Omental fat pad (tissue), 4 donors: ENCODE data around the gene CXADR. TPM values are rescaled to one million over a fixed set of nuclear protein-coding genes. Genes with fewer than 3 reads are reported as not detected.

ENCODE experiments used
- ATAC-seq: fragments of 150-250 bp; one replicate; pipeline ENCODE4 v1.9.1; 2016; ENCODE audit warnings: mild to moderate bottlenecking, moderate library complexity; ENCODE audit not compliant: low FRiP score
- DNase-seq: peaks from one replicate; pipeline ENCODE4 v3.0.0-alpha.2; 2019; ENCODE audit warnings: low spot score
- CTCF ChIP-seq, 3 donors: fragments of 450-650 bp; IDR thresholded peaks; one replicate each; pipeline ENCODE4 v1.5.1; 2016 to 2017; ENCODE audit warnings: antibody characterized with exemption in 3 of 3, mild to moderate bottlenecking in 3 of 3, moderate library complexity in 2 of 3
- total RNA-seq, 4 donors: library from RNA; depleted of rRNA; stranded (reverse); fragments of >200 nt; gene quantifications; one replicate each; pipeline ENCODE4 v1.1.0, GENCODE V29; 2016

The CXADR gene
- total RNA-seq, 4 donors from 2014 or later, result 0.63 to 61.8 (median 19.5) TPM

DNA sequence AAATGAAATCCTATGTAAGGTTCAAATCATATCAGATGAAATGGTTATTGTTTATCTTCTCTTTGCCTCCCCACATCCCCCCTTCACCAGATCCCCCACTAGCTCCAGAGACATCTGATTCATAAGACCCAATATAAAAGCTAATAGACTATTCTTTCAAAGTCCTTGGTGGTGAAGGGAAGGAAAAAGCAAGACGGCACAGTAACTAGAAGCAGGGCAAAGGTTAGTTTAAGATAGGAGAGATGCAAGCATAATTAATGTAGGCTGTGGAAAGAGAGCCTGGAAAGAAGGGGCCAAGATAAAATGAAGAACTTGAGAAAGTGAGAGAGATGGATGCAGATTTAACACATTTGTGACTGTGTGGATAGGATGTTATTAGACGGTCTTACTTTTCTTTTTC, 66.0 kb downstream of the CXADR start:
- ATAC-seq, result no peak
- DNase-seq, result no peak
- TF ChIP-seq CTCF (IDR thresholded peaks at IDR 0.05), result no peak

GRCh38 chr21:17580319-17580718, 67.5 kb downstream of the CXADR start:
- TF ChIP-seq CTCF (IDR thresholded peaks at IDR 0.05), result no peak
- ATAC-seq (no peak), DNase-seq (no peak)

DNA sequence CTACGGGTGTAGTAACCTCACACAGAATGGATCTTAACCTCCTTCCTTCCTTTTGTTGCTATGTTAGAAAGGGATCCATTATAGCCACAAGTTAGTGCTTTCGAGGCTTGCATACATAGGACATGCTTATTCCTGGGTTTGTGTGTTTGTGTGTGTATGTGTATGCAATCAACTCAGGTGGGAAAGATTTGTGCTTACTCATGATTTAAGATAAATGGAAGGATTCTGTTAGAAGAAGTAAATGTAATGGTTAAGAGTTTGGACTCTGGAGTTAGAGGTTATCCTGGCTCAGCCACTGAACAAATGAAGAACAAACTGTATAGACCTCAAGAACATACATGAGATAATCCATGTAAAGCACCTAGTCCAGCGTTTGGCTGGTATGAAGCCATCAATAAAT, 71.1 kb downstream of the CXADR start:
- ATAC-seq (no peak), DNase-seq (no peak)
- no peak for TF ChIP-seq CTCF (IDR thresholded peaks at IDR 0.05)

DNA sequence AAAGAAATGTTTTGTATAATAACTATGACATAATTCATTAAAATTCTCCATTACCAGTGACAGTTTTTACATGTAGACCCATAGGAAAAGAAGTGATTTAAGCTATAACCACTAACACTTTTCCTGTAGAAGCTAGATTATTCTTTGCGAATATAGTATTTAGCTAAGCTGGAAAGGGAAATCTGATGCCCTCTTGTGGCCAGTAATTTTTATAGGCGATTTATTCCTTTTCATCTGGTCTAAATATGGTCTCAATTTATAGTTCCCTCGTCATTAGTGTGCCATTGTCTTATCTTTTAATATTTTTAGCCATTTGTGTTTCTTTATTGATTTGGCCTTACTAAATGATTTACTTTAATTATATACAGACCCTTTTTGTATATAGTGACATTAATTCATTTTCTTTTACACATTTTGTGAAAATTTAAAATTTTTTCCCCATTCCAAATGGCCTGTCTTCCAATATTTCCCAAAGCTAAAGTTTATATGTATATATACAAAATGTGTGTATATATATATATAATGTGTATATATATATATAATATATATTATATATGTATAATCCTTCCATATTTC, 73.1 kb downstream of the CXADR start:
- DNase-seq (no peak), ATAC-seq (no peak)
- TF ChIP-seq CTCF (IDR thresholded peaks at IDR 0.05), result no peak

- no peak for DNase-seq
- no peak for ATAC-seq
- no peak for TF ChIP-seq CTCF (IDR thresholded peaks at IDR 0.05)
Observed at GRCh38 chr21:17590430-17590829, 77.6 kb downstream of the CXADR start.

DNA sequence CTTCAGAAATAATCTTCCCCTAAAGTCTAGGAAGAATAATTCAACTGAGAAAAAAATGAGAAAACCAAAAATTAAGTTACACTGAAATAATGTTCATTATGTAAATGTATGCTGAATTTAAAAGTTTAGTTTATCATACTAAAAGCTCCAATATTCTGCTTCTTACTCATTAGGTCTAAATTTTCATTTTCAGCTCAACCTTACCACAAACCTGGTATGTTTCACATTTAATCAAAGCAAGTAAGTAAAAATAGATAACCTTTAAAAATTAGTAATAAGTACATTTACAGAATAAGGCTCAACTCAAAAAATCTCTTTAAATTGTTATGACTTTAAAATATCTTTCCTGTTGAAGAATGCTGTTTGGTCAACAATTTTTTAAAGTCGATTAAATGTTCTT, 84.8 kb downstream of the CXADR start:
- no peak for TF ChIP-seq CTCF (IDR thresholded peaks at IDR 0.05)
- ATAC-seq, result no peak
- DNase-seq, result no peak

- DNase-seq, result no peak
- ATAC-seq, result no peak
- no peak for TF ChIP-seq CTCF (IDR thresholded peaks at IDR 0.05)
Observed at GRCh38 chr21:17598437-17598836, 85.6 kb downstream of the CXADR start.
